CD14-positive monocyte (primary cell): ENCODE data around the gene TBXT. TPM values are rescaled to one million over a fixed set of nuclear protein-coding genes. Genes with fewer than 3 reads are reported as not detected.

ENCODE experiments used
- DNase-seq, 3 donors: peaks; one replicate each; pipeline ENCODE4 v3.0.0-alpha.2; 2011 to 2022
- H2AFZ ChIP-seq: 2 replicates; pipeline ENCODE4 v1.6.0; 2012; ENCODE audit warnings: mild to moderate bottlenecking, low read depth, low read length, inconsistent platforms; ENCODE audit not compliant: insufficient read depth, poor library complexity, severe bottlenecking
- H3K27ac ChIP-seq, 2 donors: 1 replicate in 1 of 2; 2 replicates in 1 of 2; pipeline ENCODE4 v1.5.1; 2012 to 2013; ENCODE audit warnings: low read length in 2 of 2, control low read depth in 1 of 2, inconsistent platforms in 1 of 2, low read depth in 1 of 2, mild to moderate bottlenecking in 1 of 2
- H3K27me3 ChIP-seq, 2 donors: one replicate each; pipeline versions ENCODE4 v1.6.0 to v1.6.1; 2011 to 2013; ENCODE audit warnings: low read length in 2 of 2; ENCODE audit not compliant: control insufficient read depth in 2 of 2, insufficient read depth in 2 of 2
- H3K36me3 ChIP-seq, 2 donors: replicated peaks in 1 of 2; 1 replicate in 1 of 2; 2 replicates in 1 of 2; pipeline versions ENCODE4 v1.5.1 to v1.6.1; 2012 to 2013; ENCODE audit warnings: low read length in 2 of 2, control low read depth in 1 of 2, inconsistent platforms in 1 of 2, mild to moderate bottlenecking in 1 of 2; ENCODE audit not compliant: insufficient read depth in 2 of 2, control insufficient read depth in 1 of 2
- H3K4me1 ChIP-seq, 2 donors: 1 replicate in 1 of 2; 2 replicates in 1 of 2; pipeline versions ENCODE4 v1.5.1 to v1.6.1; 2012 to 2013; ENCODE audit warnings: low read length in 2 of 2, control low read depth in 1 of 2, inconsistent platforms in 1 of 2, mild to moderate bottlenecking in 1 of 2, moderate library complexity in 1 of 2; ENCODE audit not compliant: insufficient read depth in 2 of 2, control insufficient read depth in 1 of 2
- H3K4me2 ChIP-seq: replicated peaks from 2 replicates; pipeline ENCODE3; 2012; ENCODE audit warnings: low read length, moderate library complexity, mild to moderate bottlenecking; ENCODE audit not compliant: poor library complexity, severe bottlenecking; ENCODE audit errors: extremely low read depth
- H3K4me3 ChIP-seq, 3 experiments: fragments of 200-600 bp in 1 of 3; sonication (generic) in 1 of 3; replicated peaks in 1 of 3; 1 replicate in 2 of 3; 2 replicates in 1 of 3; pipeline ENCODE4 v1.5.1; 2011 to 2013; ENCODE audit warnings: low read length in 3 of 3, mild to moderate bottlenecking in 3 of 3, control low read depth in 2 of 3, low read depth in 2 of 3, inconsistent platforms in 1 of 3, moderate library complexity in 1 of 3
- H3K79me2 ChIP-seq: 2 replicates; pipeline ENCODE4 v1.6.0; 2012; ENCODE audit warnings: mild to moderate bottlenecking, control low read depth, inconsistent platforms, low read length, moderate library complexity; ENCODE audit not compliant: insufficient read depth
- H3K9ac ChIP-seq: 2 replicates; pipeline ENCODE4 v1.6.0; 2017; ENCODE audit warnings: low read length, mild to moderate bottlenecking; ENCODE audit not compliant: insufficient read depth, poor library complexity, severe bottlenecking
- H3K9me3 ChIP-seq, 2 donors: replicated peaks in 1 of 2; 1 replicate in 1 of 2; 2 replicates in 1 of 2; pipeline versions ENCODE4 v1.5.1 to v1.6.1; 2012 to 2013; ENCODE audit warnings: low read length in 2 of 2, control low read depth in 1 of 2; ENCODE audit not compliant: control insufficient read depth in 1 of 2, insufficient read depth in 1 of 2
- H4K20me1 ChIP-seq: 2 replicates; pipeline ENCODE4 v1.6.0; 2012; ENCODE audit warnings: mild to moderate bottlenecking, low read length, control low read depth, moderate library complexity; ENCODE audit not compliant: insufficient read depth
- H3K27ac Mint-ChIP-seq, 7 donors: one replicate each; pipeline ENCODE4 v1.8.0; 2020; ENCODE audit warnings: mild to moderate bottlenecking in 7 of 7, mixed read lengths in 7 of 7, moderate library complexity in 6 of 7, inconsistent platforms in 2 of 7
- H3K27me3 Mint-ChIP-seq, 3 donors: one replicate each; pipeline ENCODE4 v1.8.0; 2021 to 2022; ENCODE audit warnings: low read depth in 3 of 3, mild to moderate bottlenecking in 3 of 3, mixed read lengths in 3 of 3, moderate library complexity in 3 of 3, inconsistent platforms in 1 of 3
- H3K36me3 Mint-ChIP-seq, 2 donors: one replicate each; pipeline ENCODE4 v1.8.0; 2020; ENCODE audit warnings: mixed read lengths in 2 of 2, inconsistent platforms in 1 of 2, mild to moderate bottlenecking in 1 of 2
- H3K4me1 Mint-ChIP-seq: one replicate; pipeline ENCODE4 v1.8.0; 2020; ENCODE audit warnings: mild to moderate bottlenecking, mixed read lengths
- H3K4me3 Mint-ChIP-seq, 2 donors: one replicate each; pipeline ENCODE4 v1.8.0; 2020; ENCODE audit warnings: mild to moderate bottlenecking in 2 of 2, mixed read lengths in 2 of 2, moderate library complexity in 1 of 2
- H3K9me3 Mint-ChIP-seq, 7 donors: one replicate each; pipeline ENCODE4 v1.8.0; 2020 to 2022; ENCODE audit warnings: mixed read lengths in 7 of 7, mild to moderate bottlenecking in 6 of 7, moderate library complexity in 6 of 7, inconsistent platforms in 2 of 7
- CTCF ChIP-seq: fragments of 200-600 bp; IDR thresholded peaks from one replicate; pipeline ENCODE4 v1.8.0; 2022; ENCODE audit warnings: antibody characterized with exemption, mild to moderate bottlenecking
- whole genome bisulfite sequencing: methylation state at CpG from one replicate; pipeline ENCODE4 v1.1.5; 2013; ENCODE audit warnings: missing lambda C conversion rate; ENCODE audit not compliant: insufficient coverage; 5-methylcytosine and 5-hydroxymethylcytosine counted together
- intact Hi-C, 2 donors: fragments of 100-400 bp; cut with micrococcal nuclease; formaldehyde crosslinking; loops; one replicate each; pipeline versions ENCODE4 v1.15.0 to v1.15.1; 2023
- polyA plus RNA-seq, 3 donors: library from polyadenylated mRNA; depleted of rRNA in 1 of 3; unstranded in 2 of 3; stranded (reverse) in 1 of 3; fragments of 300-500 nt in 2 of 3; fragments of >200 nt in 1 of 3; fragmentation: Illumina TruSeq in 2 of 3; gene quantifications; 1 replicate in 2 of 3; 2 replicates in 1 of 3; pipeline ENCODE4 v1.2.3, GENCODE V29; 2012 to 2021

The TBXT gene
- polyA plus RNA-seq, 3 donors: not detected

GRCh38 chr6:166203003-166203640 lies 35.5 kb upstream of the TBXT start:
- Histone ChIP-seq H3K36me3 (no peaks in the 10 kb centered on the region), H3K27me3 (no peaks in the 10 kb centered on the region), H3K27ac (no peak overlapping the region), H4K20me1 (no peaks in the 10 kb centered on the region), H3K4me3 (no peak overlapping the region), H3K9me3 (no peaks in the 10 kb centered on the region), H3K79me2 (no peaks in the 10 kb centered on the region), H3K9ac (no peak overlapping the region), H2AFZ (peak overlapping the region; percentile 21), H3K4me2 (no peak overlapping the region), H3K4me1 (peaks cover 17 to 24% of the 10 kb centered on the region in 2 donors)
- H3K9me3 Mint-ChIP-seq: peaks cover 0 to 1% (median 0%) of the 10 kb centered on the region in 7 donors
- WGBS: 100% methylated on average over 4 of the region's 9 CpGs
- no peak overlapping the region for H3K27ac Mint-ChIP-seq
- intact Hi-C loops: no loop called here
- H3K27me3 Mint-ChIP-seq: peaks cover 1 to 6% (median 4%) of the 10 kb centered on the region in 3 donors
- no peak overlapping the region for H3K4me3 Mint-ChIP-seq
- DNase-seq: peak in 1 of 3 donors; percentile 20
- no peak for TF ChIP-seq CTCF
- peaks cover 27% of the 10 kb centered on the region for H3K4me1 Mint-ChIP-seq
- no peaks in the 10 kb centered on the region for H3K36me3 Mint-ChIP-seq

GRCh38 chr6:166202321-166202733 lies 34.7 kb upstream of the TBXT start:
- Mint-ChIP-seq H3K4me1 (peaks cover 27% of the 10 kb centered on the region), H3K36me3 (no peaks in the 10 kb centered on the region), H3K4me3 (peak overlapping the region; percentile 20 to 79), H3K27ac (peak overlapping the region in 1 of 7 donors; percentile 28), H3K9me3 (peaks cover 0 to 1% (median 0%) of the 10 kb centered on the region in 7 donors), H3K27me3 (peaks cover 5 to 9% (median 7%) of the 10 kb centered on the region in 3 donors)
- H4K20me1 ChIP-seq: no peaks in the 10 kb centered on the region
- H3K4me2 ChIP-seq: peak overlapping the region; percentile 19
- H3K36me3 ChIP-seq: no peaks in the 10 kb centered on the region
- WGBS: 21% methylated on average over 5 of the region's 9 CpGs
- peaks cover 17 to 24% of the 10 kb centered on the region in 2 donors for H3K4me1 ChIP-seq
- no peaks in the 10 kb centered on the region for H3K9me3 ChIP-seq
- H3K9ac ChIP-seq: no peak overlapping the region
- no peak overlapping the region for H3K27ac ChIP-seq
- no peak for TF ChIP-seq CTCF
- H3K79me2 ChIP-seq: no peaks in the 10 kb centered on the region
- peak; percentile 10 to 31 (median 17) for DNase-seq
- intact Hi-C loops: no loop called here
- H3K4me3 ChIP-seq: no peak overlapping the region
- no peaks in the 10 kb centered on the region for H3K27me3 ChIP-seq
- peak overlapping the region; percentile 21 for H2AFZ ChIP-seq
